GM12872 (cell line): Measurements from ENCODE around the gene CD86.

Experiments used
- CTCF ChIP-seq: IDR thresholded peaks from 3 replicates; pipeline ENCODE4 v1.5.1; 2011; ENCODE audit warnings: low read depth, mild to moderate bottlenecking, low read length, moderate library complexity; ENCODE audit not compliant: insufficient read depth

The CD86 gene

GRCh38 chr3:122076491-122077292 is 21.5 kb downstream of the CD86 start:
- no peak for TF ChIP-seq CTCF

- TF ChIP-seq CTCF = 0 out of 3 replicates have a peak, but pooled peaks have one; percentile 8
Observed at GRCh38 chr3:122077293-122078234, 22.4 kb downstream of the CD86 start.

GRCh38 chr3:122078235-122078935 is 23.2 kb downstream of the CD86 start:
- no peak for TF ChIP-seq CTCF

GRCh38 chr3:122079524-122080206 is 24.5 kb downstream of the CD86 start:
- no peak for TF ChIP-seq CTCF

GRCh38 chr3:122080207-122080587 is 25.0 kb downstream of the CD86 start:
- TF ChIP-seq CTCF = no peak

GRCh38 chr3:122081543-122082247 is 26.5 kb downstream of the CD86 start:
- TF ChIP-seq CTCF = no peak
